IPS-NIHi7 (cell line): ENCODE results near the gene NEMF.
"Not testable (repeated sequence)": the region's sequence is repeated elsewhere in the genome, so short reads cannot be mapped to it uniquely, and the experiment has no call there.

ENCODE experiments used
- DNase-seq: peaks from one replicate; pipeline ENCODE4 v3.0.0; 2012; ENCODE audit warnings: mixed read lengths; ENCODE audit errors: extremely low spot score

The NEMF gene, protein sequence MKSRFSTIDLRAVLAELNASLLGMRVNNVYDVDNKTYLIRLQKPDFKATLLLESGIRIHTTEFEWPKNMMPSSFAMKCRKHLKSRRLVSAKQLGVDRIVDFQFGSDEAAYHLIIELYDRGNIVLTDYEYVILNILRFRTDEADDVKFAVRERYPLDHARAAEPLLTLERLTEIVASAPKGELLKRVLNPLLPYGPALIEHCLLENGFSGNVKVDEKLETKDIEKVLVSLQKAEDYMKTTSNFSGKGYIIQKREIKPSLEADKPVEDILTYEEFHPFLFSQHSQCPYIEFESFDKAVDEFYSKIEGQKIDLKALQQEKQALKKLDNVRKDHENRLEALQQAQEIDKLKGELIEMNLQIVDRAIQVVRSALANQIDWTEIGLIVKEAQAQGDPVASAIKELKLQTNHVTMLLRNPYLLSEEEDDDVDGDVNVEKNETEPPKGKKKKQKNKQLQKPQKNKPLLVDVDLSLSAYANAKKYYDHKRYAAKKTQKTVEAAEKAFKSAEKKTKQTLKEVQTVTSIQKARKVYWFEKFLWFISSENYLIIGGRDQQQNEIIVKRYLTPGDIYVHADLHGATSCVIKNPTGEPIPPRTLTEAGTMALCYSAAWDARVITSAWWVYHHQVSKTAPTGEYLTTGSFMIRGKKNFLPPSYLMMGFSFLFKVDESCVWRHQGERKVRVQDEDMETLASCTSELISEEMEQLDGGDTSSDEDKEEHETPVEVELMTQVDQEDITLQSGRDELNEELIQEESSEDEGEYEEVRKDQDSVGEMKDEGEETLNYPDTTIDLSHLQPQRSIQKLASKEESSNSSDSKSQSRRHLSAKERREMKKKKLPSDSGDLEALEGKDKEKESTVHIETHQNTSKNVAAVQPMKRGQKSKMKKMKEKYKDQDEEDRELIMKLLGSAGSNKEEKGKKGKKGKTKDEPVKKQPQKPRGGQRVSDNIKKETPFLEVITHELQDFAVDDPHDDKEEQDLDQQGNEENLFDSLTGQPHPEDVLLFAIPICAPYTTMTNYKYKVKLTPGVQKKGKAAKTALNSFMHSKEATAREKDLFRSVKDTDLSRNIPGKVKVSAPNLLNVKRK

DNA sequence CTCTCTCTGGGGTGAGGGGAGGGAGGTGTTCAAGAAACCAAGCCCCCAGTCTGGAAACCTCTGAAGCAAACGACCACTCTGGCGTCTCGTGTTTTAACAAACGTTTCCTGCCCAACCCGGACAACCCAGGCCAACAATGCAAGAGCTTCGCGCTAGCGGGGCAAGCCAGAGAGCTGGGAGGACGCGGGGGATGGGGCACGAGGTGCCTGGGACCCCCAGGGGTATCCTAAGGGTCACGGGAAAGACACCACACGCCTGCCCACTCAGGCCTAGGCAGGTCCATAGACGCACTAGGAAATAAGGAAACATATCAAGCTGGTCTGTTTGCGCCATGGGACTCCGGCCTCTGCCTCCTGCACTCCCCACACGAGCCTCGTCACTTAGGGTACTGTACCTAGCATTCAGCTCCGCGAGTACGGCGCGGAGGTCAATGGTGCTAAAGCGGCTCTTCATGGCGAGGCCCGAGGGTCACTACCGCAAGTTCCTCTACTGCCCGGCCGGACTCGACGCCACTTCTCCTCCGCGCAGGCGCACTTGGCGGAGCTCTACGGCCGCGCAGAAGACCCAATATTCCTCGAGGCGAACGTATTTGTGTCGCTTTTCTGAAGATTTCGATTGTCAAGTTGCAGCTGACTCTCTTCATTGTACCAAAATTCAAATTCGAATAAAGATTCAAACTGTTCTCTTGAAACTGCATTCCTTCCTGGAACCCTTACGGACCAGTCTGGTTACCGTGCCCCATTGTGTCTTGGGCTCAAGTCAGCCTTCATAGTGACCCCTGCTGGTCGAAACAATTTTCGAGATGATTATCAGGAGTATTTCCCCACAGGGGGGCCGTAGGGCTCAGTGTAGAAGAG, at the start of gene NEMF:
Gene NEMF (minus strand): TSS at position 488 of the 857 bp plus-strand sequence. CDS start 35 bp downstream, at position 453.
- peak; percentile 72 for DNase-seq

DNA sequence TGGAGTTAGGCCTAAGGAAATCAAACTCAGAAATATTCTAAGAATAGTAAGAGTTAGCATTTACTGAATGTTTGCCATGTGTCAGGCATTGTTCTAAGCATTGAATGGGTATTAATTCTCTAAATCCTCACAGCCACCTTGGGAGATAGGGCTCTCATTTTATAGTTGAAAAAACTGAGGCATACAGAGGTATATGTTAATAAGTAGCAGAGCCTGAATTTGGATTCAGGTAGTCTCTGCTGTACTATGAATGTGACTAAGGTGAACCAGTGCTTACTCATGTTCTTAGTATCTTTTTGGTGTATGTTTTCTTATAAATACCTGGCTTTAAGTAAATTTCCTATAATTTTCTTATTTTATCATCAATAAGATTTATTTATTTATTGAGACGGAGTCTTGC, 48.4 kb upstream of the NEMF start:
- no peak for DNase-seq

DNA sequence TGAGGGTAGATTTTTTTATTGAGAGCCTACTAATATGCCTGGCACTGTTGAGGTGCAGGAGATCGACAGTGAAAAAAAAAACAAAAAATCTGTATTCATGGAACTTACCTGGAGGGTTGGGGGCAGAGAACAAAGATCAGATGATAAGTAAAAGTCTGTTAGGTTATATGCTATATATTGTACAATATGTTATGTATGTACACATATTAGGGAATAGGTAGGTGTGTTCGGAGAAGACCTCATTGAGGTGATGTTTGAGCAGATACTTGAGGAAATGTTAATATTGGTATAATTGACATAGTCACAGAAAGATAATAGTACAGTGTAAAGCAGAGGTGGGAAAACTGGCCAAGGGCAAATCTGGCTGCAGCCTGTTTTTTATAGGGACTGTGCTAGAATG, 45.9 kb upstream of the NEMF start:
- no peak for DNase-seq

DNA sequence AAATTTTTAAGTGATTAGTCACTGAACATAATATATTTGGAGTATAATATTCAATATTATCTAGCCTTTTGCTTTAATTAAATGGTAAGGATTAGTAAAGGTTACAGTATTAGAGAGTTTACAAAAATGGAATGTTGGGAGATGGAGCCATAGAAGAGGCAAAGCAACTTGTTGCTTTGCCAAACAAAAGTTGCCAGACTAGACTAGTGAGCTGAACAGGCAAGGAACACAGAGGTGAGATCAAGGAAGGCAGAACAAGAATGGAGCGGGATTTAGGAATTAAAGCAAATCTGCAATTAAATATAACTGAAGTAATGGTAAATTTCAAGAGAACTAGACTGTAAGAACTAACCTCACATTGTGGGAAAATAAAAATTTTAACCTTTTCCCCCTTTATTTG, 45.4 kb upstream of the NEMF start:
- DNase-seq, result no peak

DNA sequence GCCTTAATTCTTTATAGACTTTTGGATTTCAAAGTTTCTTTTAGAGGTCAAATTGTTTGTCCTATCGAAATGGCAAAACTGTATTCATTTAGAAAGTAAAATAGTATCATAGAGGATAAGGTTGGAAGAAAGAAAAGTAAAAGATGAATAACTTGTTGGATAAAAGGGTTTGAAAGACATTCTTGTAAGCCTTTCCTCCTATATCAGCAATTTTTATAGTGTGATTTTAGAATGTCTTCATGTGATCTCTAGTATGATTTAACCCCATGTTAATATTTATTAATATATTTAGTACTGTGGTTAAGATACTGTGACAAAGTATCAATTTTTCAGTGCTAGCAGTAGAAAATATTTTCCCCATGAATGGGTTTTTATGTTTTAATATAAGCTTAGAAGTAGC, 44.8 kb upstream of the NEMF start:
- DNase-seq, result no peak

DNA sequence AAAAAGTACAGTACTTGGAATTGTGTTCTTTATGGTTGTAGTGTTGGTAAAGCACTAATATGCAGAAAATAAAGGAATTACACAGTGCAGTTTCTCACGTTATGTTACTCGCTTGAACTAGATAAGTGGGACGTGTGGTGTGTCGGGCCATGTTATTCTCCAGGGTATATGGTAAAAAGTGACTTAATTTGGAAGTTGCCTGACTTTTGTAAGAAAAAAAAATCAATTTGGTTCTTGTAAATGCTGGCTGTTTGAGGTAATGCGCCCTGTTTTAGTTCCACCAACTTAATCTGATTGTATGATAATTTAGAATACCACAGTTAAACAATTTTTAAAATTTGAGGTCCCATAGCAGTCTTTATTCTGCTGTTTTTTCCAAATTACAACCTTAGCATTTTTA, 44.4 kb upstream of the NEMF start:
- no peak for DNase-seq

DNA sequence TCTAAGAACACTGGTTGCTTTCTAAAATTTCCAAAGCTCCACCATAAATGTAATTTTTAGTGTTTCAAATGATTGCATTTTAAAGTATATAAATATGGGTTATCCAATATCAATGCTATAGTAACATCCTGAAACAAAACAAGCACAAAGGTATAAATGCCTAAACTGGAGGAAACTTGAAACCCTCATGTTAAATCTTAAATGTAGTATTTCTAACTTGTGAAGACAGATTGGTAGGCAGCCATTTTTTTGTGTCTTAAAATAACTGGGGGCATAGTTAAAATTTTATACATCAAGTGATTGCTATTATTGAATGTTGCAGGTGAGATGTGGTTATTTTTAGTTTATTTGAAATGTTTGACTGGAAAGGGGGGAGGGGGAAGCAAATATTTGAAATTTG, 43.7 kb upstream of the NEMF start:
- DNase-seq, result not testable (repeated sequence)

DNA sequence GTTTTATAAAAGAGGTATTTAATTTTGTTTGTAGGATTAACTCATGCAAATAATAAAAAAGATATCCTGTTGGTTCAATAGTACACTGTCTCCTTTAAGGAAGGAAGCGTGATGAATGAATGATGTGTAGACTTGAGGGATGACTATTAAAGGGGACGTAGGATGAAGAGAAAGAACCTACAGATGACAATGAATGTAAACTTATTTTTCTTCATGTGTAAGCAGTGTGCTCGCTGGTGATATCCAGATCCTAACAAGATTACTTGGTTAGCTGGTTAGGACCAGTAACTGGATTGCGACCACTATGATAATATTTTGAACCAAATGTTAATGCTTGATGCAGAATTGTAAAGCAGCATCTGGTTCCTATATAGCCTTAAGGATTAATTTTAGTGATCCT, 42.9 kb upstream of the NEMF start:
- no peak for DNase-seq

DNA sequence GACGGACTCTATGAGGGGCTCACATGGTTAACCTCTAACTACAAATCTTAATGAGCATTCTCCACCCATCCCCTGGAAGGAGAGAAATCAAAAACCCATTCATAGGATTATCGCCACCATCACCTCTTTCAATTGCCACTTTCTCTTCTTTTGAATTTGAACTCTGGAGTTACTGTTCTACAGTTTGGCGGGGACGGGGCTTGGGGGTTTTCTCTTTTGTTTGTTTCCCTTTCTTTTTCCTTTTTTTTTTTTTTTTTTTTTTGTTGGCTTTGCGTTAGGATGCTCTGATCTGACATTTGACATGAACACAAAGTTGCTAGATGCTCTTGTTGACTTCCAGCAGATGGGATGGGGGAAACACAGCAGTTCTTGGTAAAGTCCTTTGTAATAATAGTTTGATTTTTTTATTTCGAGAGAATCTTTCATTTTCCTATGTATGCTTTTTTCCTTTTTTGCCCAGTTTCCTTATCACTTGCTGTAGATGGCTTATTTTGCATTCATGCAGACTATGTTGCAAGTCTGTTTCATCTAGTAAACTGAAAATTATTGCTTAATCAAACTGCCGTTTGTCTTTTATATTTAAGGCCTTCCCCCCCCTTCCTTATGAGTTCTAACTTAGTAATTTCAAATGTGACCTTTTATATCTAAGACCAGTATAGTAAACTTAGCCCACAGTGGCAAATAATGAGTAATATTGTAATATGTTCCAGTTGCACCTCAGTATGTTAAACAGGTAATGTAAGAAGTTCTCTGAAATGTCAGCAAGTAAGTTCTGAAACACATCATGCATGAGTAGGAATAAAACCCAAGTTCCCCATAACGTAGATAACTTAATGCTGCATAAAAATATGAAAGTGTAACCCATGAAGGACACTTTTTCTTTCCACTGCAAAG, 41.9 kb upstream of the NEMF start:
- DNase-seq, result not testable (repeated sequence)

DNA sequence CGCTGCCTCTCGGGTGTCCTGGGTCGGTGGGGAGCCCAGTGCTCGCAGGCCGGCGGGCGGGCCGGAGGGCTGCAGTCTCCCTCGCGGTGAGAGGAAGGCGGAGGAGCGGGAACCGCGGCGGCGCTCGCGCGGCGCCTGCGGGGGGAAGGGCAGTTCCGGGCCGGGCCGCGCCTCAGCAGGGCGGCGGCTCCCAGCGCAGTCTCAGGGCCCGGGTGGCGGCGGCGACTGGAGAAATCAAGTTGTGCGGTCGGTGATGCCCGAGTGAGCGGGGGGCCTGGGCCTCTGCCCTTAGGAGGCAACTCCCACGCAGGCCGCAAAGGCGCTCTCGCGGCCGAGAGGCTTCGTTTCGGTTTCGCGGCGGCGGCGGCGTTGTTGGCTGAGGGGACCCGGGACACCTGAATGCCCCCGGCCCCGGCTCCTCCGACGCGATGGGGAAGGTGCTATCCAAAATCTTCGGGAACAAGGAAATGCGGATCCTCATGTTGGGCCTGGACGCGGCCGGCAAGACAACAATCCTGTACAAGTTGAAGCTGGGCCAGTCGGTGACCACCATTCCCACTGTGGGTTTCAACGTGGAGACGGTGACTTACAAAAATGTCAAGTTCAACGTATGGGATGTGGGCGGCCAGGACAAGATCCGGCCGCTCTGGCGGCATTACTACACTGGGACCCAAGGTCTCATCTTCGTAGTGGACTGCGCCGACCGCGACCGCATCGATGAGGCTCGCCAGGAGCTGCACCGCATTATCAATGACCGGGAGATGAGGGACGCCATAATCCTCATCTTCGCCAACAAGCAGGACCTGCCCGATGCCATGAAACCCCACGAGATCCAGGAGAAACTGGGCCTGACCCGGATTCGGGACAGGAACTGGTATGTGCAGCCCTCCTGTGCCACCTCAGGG, 41.0 kb upstream of the NEMF start:
- peak; percentile 51 for DNase-seq

DNA sequence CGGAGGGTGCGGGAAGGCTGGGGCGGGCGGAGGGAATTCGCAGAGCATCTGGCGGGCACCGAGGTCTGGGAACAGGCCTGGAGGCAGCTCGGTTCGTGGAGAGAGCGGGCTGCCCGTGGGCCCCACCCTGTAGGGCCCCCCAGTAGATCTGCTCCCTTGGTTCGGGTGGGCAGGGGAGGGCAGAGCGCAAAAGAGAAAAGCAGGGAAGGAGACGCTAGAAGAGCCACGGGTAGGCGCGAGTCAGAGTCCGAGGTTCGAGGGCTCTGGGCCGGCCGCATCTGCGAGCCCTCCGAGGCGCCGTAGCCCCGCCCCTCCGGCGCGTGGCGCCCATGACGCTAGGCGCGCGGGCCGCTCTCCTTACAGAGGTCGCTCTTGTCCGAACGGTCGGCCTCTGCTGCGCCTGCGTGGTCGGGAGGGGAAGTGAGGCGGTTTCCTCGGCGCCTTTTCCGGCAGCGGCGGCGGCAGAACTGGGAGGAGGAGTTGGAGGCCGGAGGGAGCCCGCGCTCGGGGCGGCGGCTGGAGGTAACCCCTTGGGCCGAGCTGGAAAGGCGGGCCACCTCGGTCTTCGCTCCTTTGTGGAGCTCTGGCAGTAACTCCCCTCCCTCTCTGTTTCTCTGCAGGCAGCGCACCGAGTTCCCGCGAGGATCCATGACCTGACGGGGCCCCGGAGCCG, 40.2 kb upstream of the NEMF start, which contains the start of gene ARF6:
Gene ARF6 (plus strand): TSS at position 447 of the 673 bp plus-strand sequence. CDS start 655 bp downstream, outside the sequence.
- DNase-seq, result peak; percentile 96

DNA sequence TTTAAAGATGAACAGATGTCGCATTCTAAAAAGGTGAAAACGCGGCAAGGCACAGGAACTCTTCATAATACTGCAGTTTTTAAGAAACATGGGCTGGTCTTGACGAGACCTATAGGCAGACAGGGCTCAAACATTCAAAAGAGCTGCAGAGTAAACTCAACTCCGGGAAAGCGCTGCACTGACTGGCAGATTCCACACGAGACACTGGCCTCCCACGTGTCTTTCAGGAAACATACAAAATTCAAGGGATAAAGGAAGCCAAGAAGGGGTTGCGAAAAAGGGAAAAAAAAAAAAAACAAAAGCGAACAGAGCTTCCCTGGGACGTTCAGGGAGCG, 39.7 kb upstream of the NEMF start:
- peak; percentile 46 for DNase-seq

DNA sequence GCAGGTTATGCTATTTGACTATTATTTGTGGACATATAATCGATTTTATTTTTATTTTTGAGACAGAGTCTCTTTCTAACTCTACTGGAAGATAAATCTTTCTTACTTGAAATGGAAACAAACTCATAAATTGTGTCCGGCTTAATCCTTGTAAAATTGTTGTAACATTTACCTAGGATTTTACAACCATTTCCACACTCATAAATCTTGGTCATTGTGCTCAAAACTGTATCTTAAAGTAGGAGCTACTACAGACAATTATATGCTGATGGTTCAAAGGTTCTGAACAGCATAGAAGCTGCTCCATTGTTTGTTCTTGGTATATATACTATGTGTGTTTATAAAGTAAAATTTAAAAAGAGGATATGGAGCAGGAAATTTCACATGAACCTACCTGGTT, 35.7 kb upstream of the NEMF start:
- DNase-seq, result no peak

DNA sequence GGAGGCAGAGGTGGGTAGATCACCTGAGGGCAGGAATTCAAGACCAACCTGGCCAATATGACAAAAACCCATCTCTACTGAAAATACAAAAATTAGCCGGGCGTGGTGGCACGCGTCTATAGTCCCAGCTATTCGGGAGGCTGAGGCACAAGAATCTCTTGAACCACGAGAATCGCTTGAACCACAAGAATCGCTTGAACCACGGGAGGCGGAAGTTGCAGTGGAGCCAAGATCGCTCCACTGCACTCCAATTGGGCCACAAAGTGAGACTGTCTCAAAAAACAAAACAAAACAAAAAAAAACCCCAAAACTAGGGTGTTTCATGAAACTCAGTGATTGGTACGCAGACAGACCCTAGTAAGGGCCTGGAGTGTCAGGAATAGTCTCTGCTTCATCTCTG, 33.9 kb upstream of the NEMF start:
- no peak for DNase-seq

DNA sequence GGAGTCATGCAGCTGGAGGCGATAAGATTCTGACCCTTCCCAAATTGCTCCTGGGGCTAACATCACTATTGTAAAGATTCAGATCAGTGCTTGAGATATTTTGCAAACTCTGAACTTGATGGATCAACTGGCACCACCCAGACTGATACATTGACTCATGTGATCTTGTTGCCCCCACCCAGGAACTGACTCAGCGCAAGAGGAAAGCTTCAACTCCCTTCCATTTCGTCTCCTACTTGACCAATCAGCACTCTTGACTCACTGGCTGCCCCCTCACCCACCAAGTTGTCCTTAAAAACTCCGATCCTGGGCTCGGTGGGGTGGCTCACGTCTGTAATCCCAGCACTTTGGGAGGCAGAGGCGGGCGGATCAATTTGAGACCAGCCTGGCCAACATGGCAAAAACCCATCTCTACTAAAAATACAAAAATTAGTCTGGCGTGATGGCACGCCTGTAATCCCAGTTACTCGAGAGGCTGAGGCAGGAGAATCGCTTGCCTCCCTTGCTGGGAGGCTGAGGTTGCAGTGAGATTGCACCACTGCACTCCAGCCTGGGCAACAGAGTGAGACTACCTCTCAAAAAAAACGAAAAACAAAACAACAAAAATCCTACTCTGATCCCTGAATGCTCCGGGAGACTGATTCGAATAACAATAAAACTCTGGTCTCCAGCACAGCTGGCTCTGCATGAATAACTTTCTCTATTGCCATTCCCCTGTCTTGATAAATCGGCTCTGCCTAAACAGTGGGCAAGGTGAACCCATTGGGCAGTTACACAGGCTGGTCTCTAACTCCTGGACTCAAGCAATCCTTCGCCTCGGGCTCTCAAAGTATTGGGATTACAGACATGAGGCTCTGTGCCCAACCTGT, 30.5 kb upstream of the NEMF start:
- no peak for DNase-seq

DNA sequence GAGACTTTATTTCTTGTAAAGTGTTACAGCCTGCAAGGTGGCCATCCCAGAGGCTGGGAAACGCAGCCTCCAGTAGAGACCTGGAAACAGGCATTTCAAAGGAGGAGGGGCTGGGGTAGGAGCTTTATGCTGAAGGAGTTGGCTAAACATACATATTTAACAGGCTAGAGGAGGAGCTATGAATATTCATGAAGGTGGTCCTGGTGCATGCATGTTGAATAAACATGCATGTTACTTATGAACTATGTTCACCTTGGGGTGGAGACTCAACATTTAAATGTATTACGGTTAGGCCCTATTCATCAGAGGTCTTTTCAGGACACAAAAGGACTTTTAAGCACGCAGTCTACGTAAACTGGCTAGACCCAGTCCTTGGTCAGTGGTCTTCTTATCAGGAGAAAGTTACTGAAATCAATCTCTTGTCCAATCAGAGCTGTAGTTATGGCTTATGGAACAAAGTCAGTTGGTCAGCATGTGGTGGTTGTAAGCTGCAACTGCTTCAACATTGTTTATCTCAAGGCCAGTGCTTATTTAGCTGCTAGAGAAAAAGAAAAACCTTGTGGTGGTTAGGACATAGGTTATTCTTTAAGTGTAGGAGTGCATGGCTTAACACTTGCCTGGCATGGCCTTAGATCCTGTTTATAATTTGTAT, 28.9 kb upstream of the NEMF start:
- DNase-seq, result no peak
